Measurements from ENCODE around the gene SERPINI1.

Gene SERPINI1

DNA sequence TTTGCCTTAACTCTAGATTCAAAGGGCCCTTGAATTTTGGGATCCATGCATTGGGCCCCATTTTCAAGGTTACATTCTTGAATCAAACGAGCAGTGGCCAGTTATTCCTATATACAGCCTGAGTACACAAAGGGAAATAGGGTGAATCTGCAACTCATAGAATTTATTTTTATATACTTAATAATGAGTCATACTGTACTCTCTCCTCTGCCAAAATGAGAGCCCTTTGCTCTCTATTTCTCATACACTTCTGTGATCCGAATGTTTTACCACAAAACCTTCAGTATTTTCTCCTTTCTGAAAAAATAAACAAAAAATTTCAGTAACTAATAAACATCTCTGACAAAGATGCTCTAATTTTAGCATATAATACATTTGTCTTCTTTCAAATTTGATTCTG lies 116.7 kb downstream of the SERPINI1 start:
- no peak for DNase-seq

DNA sequence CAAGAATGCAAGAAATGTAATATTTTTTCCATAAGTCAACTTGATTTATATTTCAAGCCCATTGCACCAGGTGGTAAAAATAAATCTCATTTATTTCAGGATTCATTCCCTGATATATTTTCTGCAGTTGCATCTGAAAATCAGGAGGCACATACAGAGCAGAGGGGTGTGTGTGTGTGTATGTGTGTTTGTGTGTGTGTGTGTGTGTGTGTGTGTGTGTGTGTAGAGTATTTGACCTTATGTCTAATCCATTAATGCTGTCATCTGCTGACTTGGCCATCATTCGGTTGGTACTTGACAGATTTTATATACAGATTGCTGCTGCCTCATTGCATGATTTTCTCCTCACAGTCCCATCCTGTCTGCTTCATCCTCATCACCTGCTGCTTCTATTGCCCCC lies 118.5 kb downstream of the SERPINI1 start:
- DNase-seq: no peak

DNA sequence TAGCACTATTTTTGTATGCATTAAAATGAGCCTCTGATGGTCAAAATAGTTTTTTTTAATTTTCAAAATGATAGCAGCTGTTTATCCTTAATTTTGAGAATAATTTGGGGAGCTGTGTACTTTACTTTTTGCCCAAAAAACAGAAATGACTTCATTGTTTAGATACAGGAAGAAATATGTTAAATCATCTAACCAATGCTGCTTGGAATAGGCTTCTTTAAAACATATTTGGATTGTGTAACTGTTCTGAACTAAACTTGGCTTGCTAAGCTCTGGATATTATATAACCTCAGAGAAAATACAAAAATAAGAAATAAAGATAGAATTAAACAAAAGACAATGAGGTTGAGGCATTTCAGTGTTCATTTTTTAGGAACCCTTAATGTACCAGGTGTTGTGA lies 119.3 kb downstream of the SERPINI1 start:
- no peak for DNase-seq

DNA sequence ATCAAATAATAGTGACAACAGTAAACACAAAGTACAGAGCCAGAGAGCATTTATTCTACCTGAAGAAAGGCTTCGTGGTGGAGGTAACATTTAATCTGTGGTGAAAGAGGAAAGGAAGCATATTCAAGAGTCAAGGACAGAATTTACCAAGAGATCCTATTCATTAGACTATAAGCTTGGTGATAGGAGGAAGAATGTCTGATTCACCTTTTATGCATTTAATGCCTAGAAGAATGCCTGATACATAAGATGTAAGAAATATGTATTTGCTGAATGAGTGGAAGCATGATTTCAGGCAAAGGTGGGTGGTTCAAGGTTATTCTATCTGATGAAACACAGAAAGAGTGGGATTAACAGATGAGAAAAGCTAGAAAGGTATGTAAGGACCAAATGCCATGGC lies 119.8 kb downstream of the SERPINI1 start:
- DNase-seq: no peak

DNA sequence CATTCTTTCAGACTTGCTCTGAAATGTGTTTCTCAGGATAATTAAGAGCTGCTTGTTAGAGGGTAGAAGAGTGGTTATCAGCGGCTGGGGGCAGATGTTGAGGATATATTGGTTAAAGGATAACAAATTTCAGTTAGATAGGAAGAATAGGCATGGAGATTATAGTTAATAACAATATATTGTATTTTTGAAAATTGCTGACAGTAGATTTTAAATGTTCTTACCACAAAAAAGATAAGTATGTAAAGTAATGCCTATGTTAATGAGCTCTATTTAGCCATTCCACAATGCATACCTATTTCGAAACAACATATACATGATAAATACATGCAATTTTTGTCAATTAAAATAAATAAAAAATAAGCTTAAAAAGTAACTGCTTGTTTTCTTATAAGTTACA lies 123.3 kb downstream of the SERPINI1 start:
- DNase-seq: no peak

DNA sequence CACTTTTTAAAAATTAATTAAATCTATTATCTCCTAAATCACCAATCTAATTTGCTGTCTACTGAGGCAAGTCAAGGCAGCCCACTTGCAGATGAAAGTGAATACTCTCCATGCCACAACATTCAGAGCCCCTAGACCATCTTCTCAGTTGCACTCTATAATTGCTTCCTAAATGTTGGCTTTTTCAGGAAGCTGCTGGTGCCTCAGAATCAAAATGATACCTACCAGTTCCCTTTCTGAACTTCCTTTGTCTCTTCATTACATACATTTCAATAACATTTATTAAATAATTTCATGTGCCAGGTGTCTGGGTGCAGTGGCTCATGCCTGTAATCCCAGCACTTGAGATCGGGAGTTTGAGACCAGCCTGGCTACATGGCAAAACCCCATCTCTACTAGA lies 124.1 kb downstream of the SERPINI1 start:
- no peak for DNase-seq

DNA sequence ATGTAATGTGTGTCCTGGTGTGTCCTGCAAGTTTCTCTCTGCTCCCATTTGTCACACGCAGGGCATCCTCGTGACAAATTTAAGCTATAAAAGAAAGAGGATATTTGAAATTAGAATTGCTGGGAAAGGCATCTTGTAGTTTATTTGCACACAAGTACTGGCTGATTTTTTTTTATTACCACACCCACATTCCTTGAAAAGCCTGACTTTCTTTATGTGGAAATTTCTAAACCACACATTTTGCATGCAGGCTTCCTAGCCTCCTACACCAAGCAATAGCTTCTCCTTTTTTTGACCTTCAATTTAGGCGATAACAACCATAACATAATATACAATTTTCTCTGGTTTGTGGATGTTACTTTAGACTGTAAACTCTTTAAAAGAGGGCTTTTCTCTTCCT lies 126.1 kb downstream of the SERPINI1 start:
- DNase-seq: no peak

DNA sequence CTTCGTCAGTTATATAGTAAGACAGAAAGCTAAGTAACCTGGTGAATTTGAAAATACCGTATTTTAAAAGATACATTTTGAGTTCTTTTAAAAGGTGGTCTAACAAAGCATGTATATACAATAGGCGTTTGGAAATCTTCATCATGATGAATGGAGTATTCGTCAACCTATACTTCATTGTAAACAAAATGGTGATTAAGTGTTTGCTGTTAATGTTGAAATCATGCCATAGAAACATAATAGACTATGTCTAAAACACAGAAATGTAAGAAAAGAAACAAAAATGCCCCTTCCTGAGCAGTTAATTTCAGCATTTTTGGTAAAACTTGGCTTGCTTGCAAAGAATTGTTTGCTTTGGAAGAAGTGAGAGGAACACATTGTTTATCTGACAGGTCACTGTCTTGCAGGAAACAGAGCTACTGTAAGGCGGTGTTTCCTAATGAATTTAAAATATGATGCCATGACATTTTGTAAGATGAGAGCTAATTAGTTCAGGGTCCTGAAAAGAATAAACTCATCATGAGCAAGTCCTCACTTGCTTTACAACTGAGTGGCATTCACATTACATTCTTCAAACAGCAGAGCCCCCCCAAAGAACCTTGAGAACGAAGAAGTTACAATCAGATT lies 126.7 kb downstream of the SERPINI1 start:
- DNase-seq: no peak

DNA sequence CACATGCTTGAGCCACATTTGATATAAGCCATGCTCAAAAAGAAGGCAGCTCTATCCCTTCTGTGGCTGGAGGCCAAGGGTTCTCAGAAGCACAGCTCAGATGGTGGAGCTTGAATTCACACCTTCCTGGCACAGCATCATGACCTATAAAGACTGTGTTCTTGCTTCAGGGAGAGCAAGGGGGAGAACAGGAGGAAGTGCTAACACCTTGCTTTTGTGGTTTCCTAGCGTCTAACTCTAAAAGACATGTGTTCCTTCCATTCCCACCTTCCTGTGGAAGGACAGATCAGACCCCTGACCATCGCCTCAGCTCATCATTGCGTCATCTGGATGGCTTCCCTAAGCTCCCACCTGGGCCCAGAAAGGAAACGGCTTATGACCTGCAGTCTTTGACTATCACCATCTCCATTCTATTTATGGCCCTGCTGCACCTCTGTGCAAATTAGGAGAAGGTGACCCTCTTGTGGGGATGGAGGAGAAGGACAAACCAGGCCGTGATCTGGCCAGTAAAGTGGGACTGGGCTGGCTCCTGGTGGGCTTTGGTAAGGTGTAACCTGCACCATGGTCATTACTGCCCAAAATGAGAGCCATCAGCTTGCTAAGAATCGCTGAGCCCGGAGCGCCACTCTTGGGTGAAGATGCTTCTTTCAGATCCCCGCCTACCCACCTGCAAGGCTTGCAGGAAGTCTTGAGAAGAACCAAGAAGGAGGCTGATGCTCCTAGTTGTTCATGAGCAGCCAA lies 128.5 kb downstream of the SERPINI1 start:
- no peak for DNase-seq

DNA sequence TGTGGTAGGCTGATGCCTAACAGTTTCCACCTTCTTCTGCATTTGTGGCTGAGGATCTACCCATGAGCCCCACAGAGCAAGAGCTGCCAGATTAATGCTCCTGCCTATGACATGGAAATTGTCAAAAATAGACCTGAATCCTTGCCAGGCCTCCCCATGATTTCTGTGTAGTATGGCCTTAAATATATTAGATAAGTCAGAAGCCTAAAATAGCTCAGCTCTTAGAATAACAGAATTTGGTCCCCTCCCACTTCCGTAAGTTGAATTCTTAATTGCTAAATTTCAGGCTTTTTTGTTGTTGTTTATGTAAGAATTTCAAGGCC lies 129.0 kb downstream of the SERPINI1 start:
- DNase-seq: no peak

DNA sequence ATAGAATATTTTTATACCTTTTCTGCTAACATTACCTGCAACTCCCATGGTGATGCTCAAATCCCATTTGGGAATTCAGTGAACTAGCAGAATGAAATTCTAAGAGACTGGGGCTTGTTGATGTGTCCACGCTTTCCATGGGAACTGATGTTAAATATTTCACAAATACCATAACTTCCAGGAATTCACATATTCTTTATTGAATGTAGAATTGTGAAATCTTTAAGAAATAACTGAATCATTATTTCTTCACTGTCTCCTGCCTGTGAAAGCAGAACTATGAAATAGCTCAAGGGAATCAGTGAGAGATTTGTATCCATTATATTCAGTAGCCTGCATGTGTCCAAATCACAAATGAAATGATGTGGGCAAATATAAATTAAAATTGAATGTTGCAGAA lies 130.8 kb downstream of the SERPINI1 start:
- no peak for DNase-seq

DNA sequence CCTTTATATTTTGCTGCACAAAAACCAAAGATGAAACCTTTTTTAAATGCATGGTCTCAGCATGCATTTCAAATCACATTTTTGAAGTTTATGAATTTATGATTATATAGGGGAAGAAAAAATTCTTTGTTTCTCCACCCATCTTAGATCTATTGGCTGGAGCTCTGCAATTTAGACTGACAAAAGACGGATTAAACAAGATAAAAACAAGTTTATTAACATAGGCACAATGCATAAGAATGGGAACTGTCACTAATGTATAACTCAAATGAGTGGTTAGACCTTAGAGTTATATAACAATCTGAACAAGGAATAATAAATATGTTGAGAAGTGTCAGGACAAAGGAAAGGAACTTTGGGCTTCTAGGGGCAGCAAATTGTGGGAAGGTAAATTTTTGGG lies 132.5 kb downstream of the SERPINI1 start:
- DNase-seq: no peak

DNA sequence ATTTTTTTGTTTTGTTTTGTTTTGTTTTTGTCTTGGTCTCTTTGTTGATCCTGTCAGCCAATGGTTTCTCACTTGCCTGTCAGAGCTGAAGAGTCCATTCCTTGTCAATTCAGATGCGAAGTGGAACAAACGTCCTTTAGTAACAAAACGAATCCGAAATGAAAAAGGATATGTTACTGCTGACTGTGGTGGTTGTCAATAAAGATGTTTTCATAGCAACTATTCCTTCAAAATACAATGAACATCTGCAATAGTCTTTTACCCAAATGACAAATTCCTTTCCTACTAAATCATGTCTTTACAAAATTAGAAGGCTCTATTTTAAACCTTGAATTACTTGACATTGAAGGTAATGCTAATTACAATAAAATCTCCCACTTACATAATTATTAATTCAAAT lies 134.7 kb downstream of the SERPINI1 start:
- DNase-seq: no peak

DNA sequence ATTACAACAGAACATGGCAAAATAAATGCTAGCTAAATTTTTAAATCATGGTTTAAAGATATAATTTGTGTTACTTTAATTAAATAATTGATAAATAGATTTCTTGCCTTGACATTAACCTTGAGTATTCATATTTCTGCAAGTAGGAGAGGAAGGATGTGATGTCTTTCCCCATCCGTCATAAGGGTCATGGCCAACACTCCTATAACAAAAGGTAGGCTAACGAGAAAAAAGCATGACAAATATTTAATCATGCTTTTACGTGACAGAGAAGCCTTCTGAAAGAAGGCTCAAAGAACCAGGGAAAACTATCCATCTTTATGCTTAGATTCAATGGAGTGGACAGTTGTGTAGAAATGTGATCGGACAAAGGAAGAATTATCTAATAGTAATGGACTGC lies 135.2 kb downstream of the SERPINI1 start:
- no peak for DNase-seq

DNA sequence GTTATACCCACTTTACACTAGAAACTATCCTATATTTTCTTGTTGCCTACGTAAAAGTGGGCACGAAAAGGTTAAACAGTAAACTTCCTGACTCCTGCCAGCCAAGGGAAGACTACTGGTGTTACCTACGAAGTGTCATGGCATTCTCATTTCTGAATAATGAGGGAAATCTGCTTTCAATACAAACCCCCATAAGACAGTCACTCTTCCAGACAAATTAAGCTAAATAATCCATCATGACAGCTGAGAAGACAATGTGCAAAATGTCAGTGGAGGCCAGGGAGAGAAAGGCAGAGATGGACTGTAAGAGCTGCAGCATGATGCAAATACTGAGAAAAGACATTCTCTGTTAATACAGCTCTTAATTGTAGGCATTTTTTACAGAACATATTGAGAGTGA lies 136.5 kb downstream of the SERPINI1 start:
- no peak for DNase-seq

DNA sequence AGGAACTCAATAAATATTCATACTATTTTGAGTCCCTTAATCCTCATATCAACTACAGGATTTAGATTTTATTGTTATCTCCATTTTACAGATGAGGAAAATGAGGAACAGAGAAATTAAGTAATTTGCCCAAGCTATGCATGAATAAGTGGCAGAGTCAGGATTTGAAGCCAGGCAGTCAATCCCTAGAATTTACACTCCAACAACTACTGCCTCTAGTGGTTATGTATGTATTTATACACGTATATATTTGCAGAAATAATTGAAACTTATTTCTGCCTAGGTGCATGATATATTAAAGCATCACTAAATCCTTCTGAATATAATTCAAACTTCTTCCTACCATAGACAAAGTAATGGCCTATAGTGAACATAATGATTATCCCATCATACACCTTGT lies 137.4 kb downstream of the SERPINI1 start:
- DNase-seq: no peak

DNA sequence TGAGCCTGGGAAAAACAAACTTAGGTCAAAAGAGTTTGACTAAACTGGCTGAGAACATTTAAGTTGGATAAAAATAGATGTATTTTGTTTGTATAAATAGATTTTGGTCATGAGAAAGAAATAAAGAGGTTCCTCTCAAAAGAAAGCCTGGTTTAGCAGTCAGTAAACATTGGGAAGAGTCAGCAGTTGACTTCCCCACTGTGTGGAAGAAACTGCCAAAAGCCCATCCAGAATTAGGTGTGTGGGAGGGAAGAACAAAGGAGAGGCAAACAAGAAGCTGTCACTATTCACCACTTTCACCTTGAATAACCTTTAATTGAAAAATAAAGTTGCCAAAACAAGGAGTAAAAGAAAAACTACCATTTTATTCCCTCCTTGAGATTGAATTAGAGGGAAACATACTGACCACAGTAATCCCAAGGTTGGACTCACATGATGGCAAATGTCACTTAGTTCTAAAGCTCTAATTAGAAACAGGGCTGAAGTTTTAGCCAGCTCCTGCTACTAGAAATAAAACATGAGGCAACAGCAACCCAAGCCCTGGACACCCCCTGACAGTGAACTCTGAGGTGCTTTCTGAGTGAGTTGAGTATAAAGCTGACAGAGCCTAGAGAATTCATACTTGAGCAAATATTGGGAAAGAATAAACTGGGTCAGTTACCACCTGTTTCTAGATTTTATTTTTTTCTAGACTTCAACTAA lies 139.3 kb downstream of the SERPINI1 start:
- DNase-seq: no peak

All from CD4-positive, alpha-beta T cell treated with Interleukin-6 for 4 hours (primary cell).